ENCODE measurements around the gene EFHD2. TPM values are rescaled to one million over a fixed set of nuclear protein-coding genes. Genes with fewer than 3 reads are reported as not detected.

The EFHD2 gene
- total RNA-seq, 1 donor from 2014 or later: 6.6 TPM

- Mint-ChIP-seq H3K27me3 (ENCODE audit: unreplicated experiment) (peaks cover 16% of the 10 kb centered on the region), H3K9me3 (ENCODE audit: unreplicated experiment) (no peaks in the 10 kb centered on the region), H3K36me3 (ENCODE audit: low read depth, unreplicated experiment) (no peaks in the 10 kb centered on the region), H3K27ac (ENCODE audit: unreplicated experiment) (peak overlapping the region; percentile 84), H3K4me3 (ENCODE audit: unreplicated experiment) (peak overlapping the region; percentile 91), H3K4me1 (ENCODE audit: unreplicated experiment) (peaks cover 4% of the 10 kb centered on the region)
- DNase-seq (ENCODE audit: low spot score): no peak
- TF ChIP-seq CTCF (IDR thresholded peaks at IDR 0.05; ENCODE audit: unreplicated experiment): no peak
Observed at GRCh38 chr1:15410223-15410883, 665 bp downstream of the EFHD2 start.

- no peak for TF ChIP-seq CTCF (IDR thresholded peaks at IDR 0.05; ENCODE audit: unreplicated experiment)
Observed at GRCh38 chr1:15410884-15411245, 1.2 kb downstream of the EFHD2 start.

GRCh38 chr1:15411593-15412137 is 2.0 kb downstream of the EFHD2 start:
- Mint-ChIP-seq H3K27me3 (ENCODE audit: unreplicated experiment) (peaks cover 18% of the 10 kb centered on the region), H3K9me3 (ENCODE audit: unreplicated experiment) (no peaks in the 10 kb centered on the region), H3K4me3 (ENCODE audit: unreplicated experiment) (no peak overlapping the region), H3K27ac (ENCODE audit: unreplicated experiment) (no peak overlapping the region), H3K36me3 (ENCODE audit: low read depth, unreplicated experiment) (no peaks in the 10 kb centered on the region), H3K4me1 (ENCODE audit: unreplicated experiment) (peaks cover 4% of the 10 kb centered on the region)
- no peak for DNase-seq (ENCODE audit: low spot score)
- no peak for TF ChIP-seq CTCF (IDR thresholded peaks at IDR 0.05; ENCODE audit: unreplicated experiment)

More at GRCh38 chr1:15410884-15411245, 1.2 kb downstream of the EFHD2 start:
- H3K9me3 Mint-ChIP-seq (ENCODE audit: unreplicated experiment): no peaks in the 10 kb centered on the region
- peaks cover 18% of the 10 kb centered on the region for H3K27me3 Mint-ChIP-seq (ENCODE audit: unreplicated experiment)
- H3K4me3 Mint-ChIP-seq (ENCODE audit: unreplicated experiment): peak overlapping the region; percentile 91
- H3K27ac Mint-ChIP-seq (ENCODE audit: unreplicated experiment): peak overlapping the region; percentile 84
- no peaks in the 10 kb centered on the region for H3K36me3 Mint-ChIP-seq (ENCODE audit: low read depth, unreplicated experiment)
- peaks cover 4% of the 10 kb centered on the region for H3K4me1 Mint-ChIP-seq (ENCODE audit: unreplicated experiment)
- DNase-seq (ENCODE audit: low spot score): no peak

GRCh38 chr1:15412175-15412800 is 2.6 kb downstream of the EFHD2 start:
- H3K4me1 Mint-ChIP-seq (ENCODE audit: unreplicated experiment): peaks cover 7% of the 10 kb centered on the region
- H3K9me3 Mint-ChIP-seq (ENCODE audit: unreplicated experiment): no peaks in the 10 kb centered on the region
- no peaks in the 10 kb centered on the region for H3K36me3 Mint-ChIP-seq (ENCODE audit: low read depth, unreplicated experiment)
- peaks cover 15% of the 10 kb centered on the region for H3K27me3 Mint-ChIP-seq (ENCODE audit: unreplicated experiment)
- H3K4me3 Mint-ChIP-seq (ENCODE audit: unreplicated experiment): no peak overlapping the region
- DNase-seq (ENCODE audit: low spot score): no peak
- no peak overlapping the region for H3K27ac Mint-ChIP-seq (ENCODE audit: unreplicated experiment)
- no peak for TF ChIP-seq CTCF (IDR thresholded peaks at IDR 0.05; ENCODE audit: unreplicated experiment)

- no peaks in the 10 kb centered on the region for H3K9me3 Mint-ChIP-seq (ENCODE audit: unreplicated experiment)
- peaks cover 12% of the 10 kb centered on the region for H3K4me1 Mint-ChIP-seq (ENCODE audit: unreplicated experiment)
- H3K36me3 Mint-ChIP-seq (ENCODE audit: low read depth, unreplicated experiment): no peaks in the 10 kb centered on the region
- H3K4me3 Mint-ChIP-seq (ENCODE audit: unreplicated experiment): no peak overlapping the region
- no peak overlapping the region for H3K27ac Mint-ChIP-seq (ENCODE audit: unreplicated experiment)
- no peak for TF ChIP-seq CTCF (IDR thresholded peaks at IDR 0.05; ENCODE audit: unreplicated experiment)
- peaks cover 15% of the 10 kb centered on the region for H3K27me3 Mint-ChIP-seq (ENCODE audit: unreplicated experiment)
- DNase-seq (ENCODE audit: low spot score): no peak
Observed at GRCh38 chr1:15412843-15413242, 3.2 kb downstream of the EFHD2 start.
